Measurements from ENCODE around the gene SLC28A3.

The SLC28A3 gene

GRCh38 chr9:84255696-84256095 is 84.9 kb downstream of the SLC28A3 start:
- Histone ChIP-seq H3K27me3 (replicated peaks) (no peaks in the 10 kb centered on the region), H3K4me3 (ENCODE audit: low read depth, low read length) (no peak overlapping the region), H3K27ac (no peak overlapping the region), H3K36me3 (replicated peaks) (no peaks in the 10 kb centered on the region)
- in situ Hi-C loops (cut with HindIII; ENCODE audit: low pct_ligation_motif_present, low sequenced_read_pairs): loop anchor here (25.0 kb wide), 1 partner anchor 318 kb away; no protein-coding TSS in a partner anchor
- no peak for TF ChIP-seq CTCF (IDR thresholded peaks at IDR 0.05; ENCODE audit: low read depth, low read length, missing control alignments)
- DNase-seq: no peak

GRCh38 chr9:84254972-84255371 is 85.6 kb downstream of the SLC28A3 start:
- Histone ChIP-seq H3K27ac (no peak overlapping the region), H3K4me3 (ENCODE audit: low read depth, low read length) (no peak overlapping the region), H3K36me3 (replicated peaks) (no peaks in the 10 kb centered on the region), H3K27me3 (replicated peaks) (no peaks in the 10 kb centered on the region)
- in situ Hi-C loops (cut with HindIII; ENCODE audit: low pct_ligation_motif_present, low sequenced_read_pairs): loop anchor here (25.0 kb wide), 1 partner anchor 318 kb away; no protein-coding TSS in a partner anchor
- no peak for DNase-seq
- no peak for TF ChIP-seq CTCF (IDR thresholded peaks at IDR 0.05; ENCODE audit: low read depth, low read length, missing control alignments)

GRCh38 chr9:84251921-84252320 is 88.6 kb downstream of the SLC28A3 start:
- in situ Hi-C loops (cut with HindIII; ENCODE audit: low pct_ligation_motif_present, low sequenced_read_pairs): loop anchor here (25.0 kb wide), 1 partner anchor 315 kb away; no protein-coding TSS in a partner anchor
- H3K36me3 ChIP-seq (replicated peaks): no peaks in the 10 kb centered on the region
- no peak overlapping the region for H3K4me3 ChIP-seq (ENCODE audit: low read depth, low read length)
- no peak overlapping the region for H3K27ac ChIP-seq
- no peaks in the 10 kb centered on the region for H3K27me3 ChIP-seq (replicated peaks)
- no peak for DNase-seq
- TF ChIP-seq CTCF (IDR thresholded peaks at IDR 0.05; ENCODE audit: low read depth, low read length, missing control alignments): no peak

- H3K27me3 ChIP-seq (replicated peaks): no peaks in the 10 kb centered on the region
- no peak for DNase-seq
- in situ Hi-C loops (cut with HindIII; ENCODE audit: low pct_ligation_motif_present, low sequenced_read_pairs): no loop called here
- no peak overlapping the region for H3K27ac ChIP-seq
- no peak overlapping the region for H3K4me3 ChIP-seq (ENCODE audit: low read depth, low read length)
- TF ChIP-seq CTCF (IDR thresholded peaks at IDR 0.05; ENCODE audit: low read depth, low read length, missing control alignments): no peak
- no peaks in the 10 kb centered on the region for H3K36me3 ChIP-seq (replicated peaks)
These were observed 98.7 kb downstream of the SLC28A3 start for GRCh38 chr9:84241817-84242373.

GRCh38 chr9:84239343-84239742 is 101.2 kb downstream of the SLC28A3 start:
- in situ Hi-C loops (cut with HindIII; ENCODE audit: low pct_ligation_motif_present, low sequenced_read_pairs): no loop called here
- H3K4me3 ChIP-seq (ENCODE audit: low read depth, low read length): no peak overlapping the region
- TF ChIP-seq CTCF (IDR thresholded peaks at IDR 0.05; ENCODE audit: low read depth, low read length, missing control alignments): no peak
- H3K27me3 ChIP-seq (replicated peaks): no peaks in the 10 kb centered on the region
- no peak for DNase-seq
- H3K36me3 ChIP-seq (replicated peaks): no peaks in the 10 kb centered on the region
- H3K27ac ChIP-seq: no peak overlapping the region

GRCh38 chr9:84238652-84239051 is 101.9 kb downstream of the SLC28A3 start:
- DNase-seq: no peak
- Histone ChIP-seq H3K4me3 (ENCODE audit: low read depth, low read length) (no peak overlapping the region), H3K36me3 (replicated peaks) (no peaks in the 10 kb centered on the region), H3K27me3 (replicated peaks) (no peaks in the 10 kb centered on the region), H3K27ac (no peak overlapping the region)
- in situ Hi-C loops (cut with HindIII; ENCODE audit: low pct_ligation_motif_present, low sequenced_read_pairs): no loop called here
- TF ChIP-seq CTCF (IDR thresholded peaks at IDR 0.05; ENCODE audit: low read depth, low read length, missing control alignments): peak; percentile 35

All from brain microvascular endothelial cell (primary cell).